Right lobe of liver (tissue), 4 donors: ENCODE data around the gene ALAD.

Source experiments
- POLR2A ChIP-seq: fragments of 450-650 bp; IDR thresholded peaks from one replicate; pipeline ENCODE4 v1.6.1; 2017; ENCODE audit warnings: antibody characterized with exemption, mild to moderate bottlenecking
- TF ChIP-seq, protein P1 (sequence below), 4 donors: fragments of 200-600 bp in 3 of 4; fragments of 450-650 bp in 1 of 4; IDR thresholded peaks; one replicate each; pipeline versions ENCODE4 v1.5.1 to v1.8.0; 2016 to 2022; ENCODE audit warnings: antibody characterized with exemption in 4 of 4, mild to moderate bottlenecking in 2 of 4
- donor health status: DM: no; HTN: no; CAD: no.
- donor health status: DM: no; HTN: no; CAD: no.
- donor health status: DM: no; HTN: yes; CAD: no.

- TF ChIP-seq, protein P1, sequence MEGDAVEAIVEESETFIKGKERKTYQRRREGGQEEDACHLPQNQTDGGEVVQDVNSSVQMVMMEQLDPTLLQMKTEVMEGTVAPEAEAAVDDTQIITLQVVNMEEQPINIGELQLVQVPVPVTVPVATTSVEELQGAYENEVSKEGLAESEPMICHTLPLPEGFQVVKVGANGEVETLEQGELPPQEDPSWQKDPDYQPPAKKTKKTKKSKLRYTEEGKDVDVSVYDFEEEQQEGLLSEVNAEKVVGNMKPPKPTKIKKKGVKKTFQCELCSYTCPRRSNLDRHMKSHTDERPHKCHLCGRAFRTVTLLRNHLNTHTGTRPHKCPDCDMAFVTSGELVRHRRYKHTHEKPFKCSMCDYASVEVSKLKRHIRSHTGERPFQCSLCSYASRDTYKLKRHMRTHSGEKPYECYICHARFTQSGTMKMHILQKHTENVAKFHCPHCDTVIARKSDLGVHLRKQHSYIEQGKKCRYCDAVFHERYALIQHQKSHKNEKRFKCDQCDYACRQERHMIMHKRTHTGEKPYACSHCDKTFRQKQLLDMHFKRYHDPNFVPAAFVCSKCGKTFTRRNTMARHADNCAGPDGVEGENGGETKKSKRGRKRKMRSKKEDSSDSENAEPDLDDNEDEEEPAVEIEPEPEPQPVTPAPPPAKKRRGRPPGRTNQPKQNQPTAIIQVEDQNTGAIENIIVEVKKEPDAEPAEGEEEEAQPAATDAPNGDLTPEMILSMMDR (IDR thresholded peaks at IDR 0.05) = no peak
- TF ChIP-seq POLR2A = no peak
Measured at GRCh38 chr9:113397203-113397631, 3.9 kb downstream of the ALAD start.
